Measurements from ENCODE around the gene NNAT.
A peak's percentile ranks its signal among the peaks of the same experiment; 100 is the strongest.
"Not testable (repeated sequence)": the region's sequence is repeated elsewhere in the genome, so short reads cannot be mapped to it uniquely, and the experiment has no call there.

The NNAT gene

DNA sequence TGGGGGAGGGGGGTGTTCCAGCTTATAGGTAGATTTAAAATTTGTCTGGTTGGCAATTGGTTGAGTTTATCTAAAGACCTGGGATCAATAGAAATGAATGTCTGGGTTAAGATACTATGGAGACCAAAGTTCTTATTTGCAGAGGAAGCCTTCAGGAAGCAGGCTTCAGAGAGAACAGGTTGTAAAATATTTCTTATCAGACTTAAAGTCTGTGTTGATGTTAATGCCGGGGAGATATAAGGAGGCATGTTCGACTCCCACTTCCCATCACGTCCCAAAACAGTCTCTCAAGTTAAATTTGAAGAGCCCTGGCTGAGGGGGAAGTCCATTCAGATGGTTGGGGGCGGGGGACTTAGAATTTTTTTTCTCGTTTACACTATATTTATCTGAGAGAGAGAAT, 19.0 kb downstream of the NNAT start:
- DNase-seq (ENCODE audit: low read depth in 3 of 3): no peak

DNA sequence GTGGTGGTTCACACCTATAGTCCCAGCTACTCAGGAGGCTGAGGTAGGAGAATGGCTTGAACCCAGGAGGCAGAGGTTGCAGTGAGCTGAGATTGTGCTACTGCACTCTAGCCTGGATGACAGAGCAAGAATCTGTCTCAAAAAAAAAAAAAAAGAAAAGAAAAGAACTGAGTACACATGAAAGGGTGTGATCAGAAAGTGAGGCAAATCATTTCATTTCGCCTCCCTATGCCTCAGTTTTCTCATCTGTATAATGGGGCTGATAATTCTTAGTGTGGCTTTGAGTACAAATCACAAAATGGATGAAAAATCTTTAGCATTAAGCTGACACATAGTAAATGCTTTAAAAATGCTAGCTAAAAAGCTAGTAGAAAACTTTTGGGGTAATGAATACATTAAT, 19.8 kb downstream of the NNAT start:
- DNase-seq (ENCODE audit: low read depth in 3 of 3): not testable (repeated sequence)

DNA sequence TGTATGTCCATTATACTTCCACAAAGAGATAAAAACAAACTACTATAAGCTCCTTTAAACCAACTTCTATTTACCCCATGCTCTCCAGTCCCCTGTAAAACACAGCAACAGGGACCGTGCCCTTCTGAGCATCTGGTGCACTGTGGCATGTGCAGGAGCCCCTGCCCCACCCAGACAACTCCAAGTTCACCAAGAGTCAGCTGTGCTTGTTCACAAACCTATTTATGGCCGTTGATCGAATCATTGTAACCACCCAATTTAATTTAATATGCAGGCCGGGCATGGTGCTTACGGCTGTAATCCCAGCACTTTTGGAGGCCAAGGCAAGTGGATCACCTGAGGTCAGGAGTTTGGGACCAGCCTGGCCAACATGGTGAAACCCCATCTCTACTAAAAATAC, 20.3 kb downstream of the NNAT start:
- no peak for DNase-seq (ENCODE audit: low read depth in 3 of 3)

DNA sequence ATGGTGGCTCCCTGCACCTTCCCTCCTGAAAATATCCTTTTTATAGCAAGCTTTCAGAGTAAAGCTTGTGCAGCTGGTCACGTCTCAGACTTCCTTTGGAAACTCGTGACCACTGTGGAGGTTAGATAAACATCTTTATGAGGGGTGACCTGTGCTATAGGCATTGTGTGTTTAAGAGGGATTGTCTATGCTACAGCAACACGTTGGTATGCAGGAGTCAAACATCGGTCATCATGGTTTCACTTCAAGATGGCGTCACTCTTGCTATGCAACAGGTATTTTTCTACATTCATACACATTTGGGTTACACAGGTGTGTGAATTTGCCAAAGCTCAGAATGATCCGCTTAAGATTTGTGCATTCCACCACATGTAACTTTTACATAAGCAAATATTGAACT, 21.2 kb downstream of the NNAT start:
- DNase-seq (ENCODE audit: low read depth in 3 of 3): no peak

DNA sequence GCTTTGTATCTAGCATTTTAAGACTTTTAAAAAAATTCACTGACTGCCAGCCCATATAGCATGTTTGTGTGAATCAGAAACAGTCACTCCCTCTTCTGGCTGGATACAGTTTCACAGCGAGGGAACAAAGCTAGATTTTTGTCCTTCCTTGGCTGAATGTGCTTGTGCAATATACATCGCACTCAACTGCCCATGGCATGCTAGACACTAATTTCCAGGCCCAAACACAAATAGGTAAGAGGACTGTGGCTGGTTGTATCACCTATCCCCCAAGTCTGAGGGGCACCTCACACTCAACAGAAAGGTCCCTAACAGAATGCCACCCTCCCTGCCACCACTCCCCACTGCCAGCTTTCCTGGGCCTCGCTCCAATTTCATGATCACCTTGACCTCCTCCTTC, 22.8 kb downstream of the NNAT start:
- DNase-seq (ENCODE audit: low read depth in 3 of 3): no peak

DNA sequence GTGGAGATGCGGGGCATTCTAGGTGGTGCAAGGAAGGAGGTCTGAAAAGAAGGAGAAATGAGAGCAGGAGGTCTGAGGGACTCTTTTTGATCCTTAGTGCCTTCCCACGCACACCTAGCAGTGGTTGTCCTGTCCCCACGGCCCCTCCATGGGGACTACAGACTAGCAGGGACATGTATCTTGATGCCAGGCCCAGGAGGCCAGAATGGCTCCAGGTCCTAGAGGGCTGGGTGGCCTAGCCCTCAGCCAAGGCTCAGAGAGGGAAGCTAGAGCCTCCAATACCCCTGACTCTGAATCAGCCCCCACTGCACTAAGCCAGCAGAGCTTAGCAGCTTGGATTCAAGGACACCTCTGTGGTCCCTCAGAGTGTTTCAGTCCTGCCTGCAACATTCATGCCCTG, 23.3 kb downstream of the NNAT start:
- DNase-seq (ENCODE audit: low read depth in 3 of 3): no peak

DNA sequence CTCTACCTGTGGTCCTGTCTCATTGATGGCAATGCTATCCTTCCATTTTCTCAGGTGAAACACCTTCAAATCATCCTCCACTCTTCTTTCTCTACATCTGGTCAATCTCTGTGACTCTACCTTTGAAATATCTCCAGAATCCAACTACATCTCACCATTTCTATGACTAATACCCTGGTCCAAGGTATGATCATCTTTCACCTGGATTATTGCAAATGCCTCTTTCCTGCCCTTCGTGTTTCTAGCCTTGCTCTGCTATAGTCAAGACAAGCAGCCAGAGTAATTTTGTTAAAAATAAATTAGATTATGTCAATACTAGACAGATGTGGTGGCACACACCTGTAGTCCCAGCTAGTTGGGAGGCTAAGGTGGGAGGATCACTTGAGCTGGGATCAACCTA, 24.5 kb downstream of the NNAT start:
- no peak for DNase-seq (ENCODE audit: low read depth in 3 of 3)

DNA sequence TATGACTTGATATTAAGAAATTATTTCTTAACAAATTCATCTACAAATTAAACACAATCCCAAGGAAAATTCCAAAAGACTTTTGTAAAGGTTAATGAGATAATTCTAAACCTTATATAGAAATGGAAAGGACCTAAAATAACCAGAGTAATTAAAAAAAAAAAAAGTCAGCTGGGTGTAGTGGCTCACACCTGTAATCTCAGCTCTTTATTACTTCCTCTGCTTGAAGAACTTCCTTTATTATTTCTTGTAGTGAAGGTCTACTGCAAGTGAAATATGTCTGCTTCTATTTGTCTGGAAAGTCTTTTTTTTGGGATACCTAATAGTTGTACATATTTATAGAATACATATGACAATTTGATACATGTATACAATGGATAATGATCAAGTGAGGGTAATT, 26.9 kb downstream of the NNAT start:
- no peak for DNase-seq (ENCODE audit: low read depth in 3 of 3)

DNA sequence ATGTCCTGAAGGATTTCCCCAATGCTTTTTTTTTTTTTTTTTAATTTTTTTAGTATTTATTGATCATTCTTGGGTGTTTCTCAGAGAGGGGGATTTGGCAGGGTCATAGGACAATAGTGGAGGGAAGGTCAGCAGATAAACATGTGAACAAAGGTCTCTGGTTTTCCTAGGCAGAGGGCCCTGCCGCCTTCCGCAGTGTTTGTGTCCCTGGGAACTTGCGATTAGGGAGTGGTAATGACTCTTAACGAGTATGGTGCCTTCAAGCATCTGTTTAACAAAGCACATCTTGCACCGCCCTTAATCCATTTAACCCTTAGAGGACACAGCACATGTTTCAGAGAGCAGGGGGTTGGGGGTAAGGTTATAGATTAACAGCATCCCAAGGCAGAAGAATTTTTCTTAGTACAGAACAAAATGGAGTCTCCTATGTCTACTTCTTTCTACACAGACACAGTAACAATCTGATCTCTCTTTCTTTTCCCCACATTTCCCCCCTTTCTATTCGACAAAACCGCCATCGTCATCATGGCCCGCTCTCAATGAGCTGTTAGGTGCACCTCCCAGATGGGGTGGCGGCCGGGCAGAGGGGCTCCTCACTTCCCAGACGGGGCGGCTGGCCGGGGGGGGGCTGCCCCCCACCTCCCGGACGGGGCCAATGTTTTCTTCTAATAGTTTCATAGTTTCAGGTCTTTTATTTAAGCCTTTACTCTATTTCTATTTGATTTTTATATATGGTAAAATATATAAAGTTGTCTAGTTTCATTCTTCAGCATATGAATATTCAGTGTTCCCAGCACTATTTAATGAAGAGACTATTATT, 29.3 kb downstream of the NNAT start:
- not testable (repeated sequence) for DNase-seq (ENCODE audit: low read depth in 3 of 3)

DNA sequence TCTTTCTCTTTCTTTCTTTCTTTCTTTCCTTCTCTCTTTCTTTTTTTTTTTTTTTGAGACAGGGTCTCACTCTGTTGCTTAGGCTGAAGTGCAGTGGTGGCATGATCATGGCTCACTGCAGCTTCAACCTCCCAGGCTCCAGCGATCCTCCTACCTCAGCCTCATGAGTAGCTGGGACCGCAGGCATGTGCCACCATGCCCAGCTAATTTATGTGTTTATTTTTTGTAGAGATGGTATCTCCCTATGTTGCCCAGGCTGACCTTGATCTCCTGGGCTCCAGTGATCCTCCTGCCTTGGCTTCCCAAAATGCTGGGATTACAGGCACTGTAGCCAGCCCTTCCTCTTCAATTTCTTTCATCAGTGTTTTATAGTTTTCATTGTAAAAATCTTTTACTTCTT, 30.6 kb downstream of the NNAT start:
- not testable (repeated sequence) for DNase-seq (ENCODE audit: low read depth in 3 of 3)

DNA sequence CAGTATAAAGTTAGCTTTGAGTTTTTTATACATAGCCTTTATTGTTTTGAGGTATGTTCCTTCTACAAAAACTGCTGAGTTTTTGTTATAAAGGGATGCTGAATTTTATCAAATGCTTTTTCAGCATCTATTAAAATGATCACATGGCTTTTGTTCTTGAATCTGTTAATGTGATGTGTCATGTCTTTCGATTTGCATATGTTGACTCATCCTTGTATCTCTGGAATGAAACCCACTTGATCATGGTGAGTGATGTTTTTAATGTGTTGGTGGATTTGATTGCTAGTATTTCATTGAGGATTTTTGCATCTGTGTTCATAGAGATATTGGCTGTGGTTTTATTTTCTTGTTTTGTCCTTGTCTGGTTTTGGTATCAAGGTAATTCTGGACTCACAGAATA, 31.4 kb downstream of the NNAT start:
- no peak for DNase-seq (ENCODE audit: low read depth in 3 of 3)

DNA sequence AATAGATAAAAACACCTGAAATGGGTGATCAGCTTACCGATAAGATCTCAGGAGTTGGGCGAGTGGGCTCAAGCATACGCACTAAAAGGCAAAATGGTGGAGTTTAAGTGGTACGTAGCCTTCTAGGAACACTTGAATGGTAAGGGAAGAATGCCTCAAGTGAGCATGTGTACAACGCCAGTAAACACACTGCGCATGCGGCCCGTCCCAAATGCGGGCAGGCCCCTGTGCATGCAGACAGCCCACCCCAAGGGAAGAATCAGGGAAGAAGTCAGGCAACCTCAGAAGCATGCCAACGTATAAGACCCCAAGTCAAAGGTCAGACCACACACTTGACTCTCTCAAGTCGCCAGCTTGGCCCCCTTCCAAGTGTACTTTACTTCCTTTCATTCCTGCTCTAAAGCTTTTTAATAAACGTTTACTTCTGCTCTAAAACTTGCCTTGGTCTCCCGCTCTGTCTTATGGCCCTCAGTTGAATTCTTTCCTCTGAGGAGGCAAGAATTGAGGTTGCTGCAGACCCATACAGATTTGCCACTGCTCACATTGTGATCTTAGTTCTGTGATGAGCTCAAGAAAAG, 33.8 kb downstream of the NNAT start:
- DNase-seq (ENCODE audit: low read depth in 3 of 3): not testable (repeated sequence)

DNA sequence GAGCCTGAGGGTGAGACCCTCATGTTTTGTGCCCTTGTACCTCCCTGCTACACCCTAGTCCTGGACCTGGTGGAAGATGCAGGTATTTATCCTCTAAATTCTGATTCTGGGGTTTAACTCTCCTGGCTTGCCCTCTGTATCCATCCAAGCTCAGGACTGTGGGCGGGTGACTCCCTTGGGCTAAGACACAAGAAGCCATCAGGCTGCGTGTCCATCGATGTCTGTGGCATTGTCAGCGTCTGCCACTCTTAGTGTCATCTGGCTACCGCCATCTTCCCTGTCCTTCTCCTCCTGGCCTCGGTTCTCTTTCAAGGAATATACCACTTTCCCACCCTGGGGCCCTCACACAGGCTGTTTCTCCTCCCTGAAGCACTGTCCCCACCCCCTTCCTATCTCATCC, 35.5 kb downstream of the NNAT start:
- DNase-seq (ENCODE audit: low read depth in 3 of 3): no peak

DNA sequence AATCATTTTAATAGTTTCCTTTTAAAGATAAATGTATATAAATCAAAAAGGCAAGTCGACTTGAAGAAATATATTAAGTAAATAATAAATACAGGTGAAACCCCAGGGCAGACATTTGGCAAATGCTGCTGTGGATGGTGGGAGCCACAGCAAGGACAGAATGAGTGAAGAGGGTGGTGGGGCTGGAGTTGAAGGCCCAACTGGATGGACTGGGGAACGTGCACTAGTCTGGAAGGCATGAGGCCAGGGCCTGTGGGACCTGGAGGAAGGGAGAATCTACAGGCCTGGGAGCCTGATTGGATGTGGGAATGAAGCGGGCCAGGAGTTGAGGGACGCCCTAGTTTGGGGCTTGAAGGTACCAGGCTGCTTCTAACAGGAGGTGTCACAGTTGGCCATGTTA, 37.3 kb downstream of the NNAT start:
- DNase-seq (ENCODE audit: low read depth in 3 of 3): no peak

DNA sequence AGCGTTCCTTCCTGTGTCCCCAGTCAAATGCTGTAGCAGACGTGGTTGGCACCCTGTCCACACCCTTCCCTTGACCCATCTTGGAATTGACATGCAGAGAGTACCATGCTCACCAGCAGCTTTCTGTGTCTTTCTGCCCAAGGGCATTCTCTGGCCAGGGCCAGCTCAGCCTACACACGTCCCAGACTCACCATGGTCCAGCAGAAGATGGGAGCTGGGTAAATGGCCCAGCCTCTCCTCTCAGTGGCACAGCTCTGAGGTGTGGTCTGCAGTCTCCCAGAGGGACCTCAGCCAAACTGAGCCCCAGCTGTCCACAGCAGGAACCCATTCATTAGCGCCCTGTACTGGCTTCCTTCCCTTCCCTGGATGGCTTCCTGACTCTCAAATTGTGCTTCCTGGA, 37.7 kb downstream of the NNAT start:
- DNase-seq (ENCODE audit: low read depth in 3 of 3): no peak

DNA sequence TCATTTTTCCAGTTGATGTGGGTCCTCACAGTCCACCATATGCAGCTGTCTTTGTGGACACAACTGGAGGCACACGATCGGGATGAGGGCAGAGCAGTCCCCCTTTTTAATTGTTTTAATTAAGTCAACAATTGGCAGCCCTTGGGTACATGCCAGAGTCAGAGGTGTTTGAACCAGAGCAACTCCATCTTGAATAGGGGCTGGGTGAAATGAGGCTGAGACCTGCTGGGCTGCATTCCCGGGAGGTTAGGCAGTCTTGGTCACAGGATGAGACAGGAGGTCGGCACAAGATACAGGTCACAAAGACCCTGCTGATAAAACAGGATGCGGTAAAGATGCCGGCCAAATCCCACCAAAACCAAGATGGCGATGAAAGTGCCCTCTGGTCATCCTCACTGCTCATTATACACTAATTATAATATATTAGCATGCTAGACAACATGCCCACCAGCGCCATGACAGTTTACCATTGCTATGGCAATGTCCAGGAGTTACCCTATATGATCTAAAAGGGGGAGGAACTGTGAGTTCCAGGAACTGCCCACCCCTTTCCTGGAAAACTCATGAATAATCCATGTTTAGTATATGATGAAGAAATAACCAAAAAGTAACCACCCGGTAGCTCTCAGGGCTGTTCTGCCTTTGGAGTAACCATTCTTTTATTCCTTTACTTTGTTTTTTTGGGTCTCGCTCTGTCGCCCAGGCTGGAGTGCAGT, 38.4 kb downstream of the NNAT start:
- no peak for DNase-seq (ENCODE audit: low read depth in 3 of 3)

DNA sequence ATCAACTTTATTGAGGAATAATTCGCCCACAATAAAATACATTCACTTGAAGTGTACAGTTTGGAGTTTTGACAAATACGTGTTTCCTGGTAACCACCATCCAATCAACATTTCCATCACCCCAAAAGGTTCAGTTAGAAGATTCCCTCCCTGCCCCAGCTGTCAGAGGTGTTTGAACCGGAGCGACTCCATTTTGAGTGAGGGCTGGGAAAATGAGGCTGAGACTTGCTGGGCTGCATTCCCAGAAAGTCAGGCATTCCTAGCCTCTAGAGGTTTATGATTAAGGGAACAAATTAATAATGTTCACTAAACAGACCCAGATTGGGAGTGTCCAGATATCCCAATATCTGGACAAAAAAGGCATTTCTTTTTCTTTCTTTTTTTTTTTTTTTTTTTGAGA, 39.6 kb downstream of the NNAT start:
- DNase-seq (ENCODE audit: low read depth in 3 of 3): no peak

DNA sequence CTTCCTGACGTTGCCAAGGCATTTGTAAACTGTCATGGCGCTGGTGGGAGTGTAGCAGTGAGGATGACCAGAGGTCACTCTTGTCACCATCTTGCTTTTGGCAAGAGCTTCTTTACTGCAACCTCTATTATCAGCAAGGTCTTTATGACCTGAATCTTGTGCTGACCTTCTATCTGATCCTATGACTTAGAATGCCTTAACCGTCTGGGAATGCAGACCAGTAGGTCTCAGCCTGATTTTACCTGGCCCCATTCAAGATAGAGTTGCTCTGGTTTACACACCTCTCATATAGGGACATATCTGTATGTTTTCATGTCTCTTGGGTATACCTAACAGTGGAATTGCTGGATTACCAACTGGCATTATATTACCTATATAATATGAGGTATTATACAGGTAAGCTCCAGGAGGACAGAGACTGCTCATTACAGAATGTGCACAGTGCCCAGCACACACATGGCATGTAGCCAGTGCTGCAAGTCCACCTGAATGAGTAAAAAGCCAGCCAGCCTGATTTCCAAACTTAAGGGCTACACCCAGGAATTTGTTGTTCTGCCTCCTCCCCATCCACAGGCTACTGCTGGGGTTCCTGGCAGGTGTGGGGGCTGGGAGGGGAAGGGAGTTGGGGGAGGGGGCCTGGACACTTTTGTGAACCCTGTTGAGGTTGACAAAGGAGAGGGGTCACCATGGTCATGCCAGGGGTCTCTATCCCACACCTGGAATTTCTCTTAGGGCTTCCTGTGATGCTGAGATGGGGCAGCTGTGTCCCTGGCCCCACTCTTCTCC, 41.8 kb downstream of the NNAT start:
- DNase-seq (ENCODE audit: low read depth in 3 of 3): no peak

DNA sequence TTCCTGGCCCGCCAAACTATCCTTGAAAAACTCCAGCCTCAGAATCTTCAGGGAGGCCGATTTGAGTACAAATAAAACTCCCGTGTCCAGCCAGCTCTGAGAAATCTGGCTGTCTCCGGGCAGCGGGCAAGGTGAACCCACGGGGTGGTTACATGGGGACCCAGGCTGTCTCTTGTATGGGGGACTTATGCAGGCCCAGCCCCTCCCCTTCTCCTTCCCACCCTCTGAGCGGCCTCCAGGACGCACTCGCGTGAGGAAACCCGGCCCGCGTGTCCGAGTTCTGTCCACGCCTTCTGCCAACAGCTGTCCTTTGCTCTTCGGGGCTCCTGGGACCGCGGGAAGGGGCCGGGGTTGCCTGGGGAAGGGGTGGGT, 43.0 kb downstream of the NNAT start:
- no peak for DNase-seq (ENCODE audit: low read depth in 3 of 3)

DNA sequence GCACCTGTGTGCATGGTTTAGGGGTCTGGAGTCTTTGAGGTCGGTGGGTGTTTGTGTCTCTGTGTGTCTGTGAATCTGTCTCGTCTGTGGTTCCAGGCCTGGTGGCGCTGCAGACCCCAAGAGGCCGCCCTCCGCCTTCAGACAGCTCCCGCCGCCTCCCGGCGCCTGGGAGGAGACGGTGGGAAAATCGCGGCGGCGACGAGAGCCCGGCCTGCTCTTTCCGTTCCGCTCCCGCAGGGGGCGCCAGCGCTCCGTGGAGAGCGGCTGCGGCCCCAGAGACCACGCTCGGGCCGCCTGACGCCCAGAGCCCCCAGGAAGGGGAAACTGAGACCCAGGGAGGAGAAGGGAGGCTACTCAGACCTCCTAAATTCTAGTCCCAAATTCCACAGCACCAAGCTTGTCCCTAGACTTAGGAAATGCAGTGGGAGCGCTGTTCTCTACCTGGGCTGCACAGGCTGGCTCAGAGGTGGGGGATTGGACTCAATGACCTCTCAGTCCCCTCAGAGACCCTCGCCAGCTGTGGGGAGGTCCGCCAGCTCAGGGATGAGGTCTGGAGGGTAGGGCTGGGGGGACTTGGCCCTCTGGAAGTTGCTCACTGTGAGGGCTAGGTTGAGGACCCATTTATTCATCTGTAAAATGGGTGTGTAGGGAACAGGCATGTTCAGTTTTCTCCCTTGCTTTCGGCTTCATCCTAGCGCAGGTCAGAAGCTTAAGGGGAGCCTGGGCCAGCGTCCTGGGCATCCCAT, 43.5 kb downstream of the NNAT start:
- peak in 2 of 3 experiments; percentile 5 to 18 for DNase-seq (ENCODE audit: low read depth in 3 of 3)

DNA sequence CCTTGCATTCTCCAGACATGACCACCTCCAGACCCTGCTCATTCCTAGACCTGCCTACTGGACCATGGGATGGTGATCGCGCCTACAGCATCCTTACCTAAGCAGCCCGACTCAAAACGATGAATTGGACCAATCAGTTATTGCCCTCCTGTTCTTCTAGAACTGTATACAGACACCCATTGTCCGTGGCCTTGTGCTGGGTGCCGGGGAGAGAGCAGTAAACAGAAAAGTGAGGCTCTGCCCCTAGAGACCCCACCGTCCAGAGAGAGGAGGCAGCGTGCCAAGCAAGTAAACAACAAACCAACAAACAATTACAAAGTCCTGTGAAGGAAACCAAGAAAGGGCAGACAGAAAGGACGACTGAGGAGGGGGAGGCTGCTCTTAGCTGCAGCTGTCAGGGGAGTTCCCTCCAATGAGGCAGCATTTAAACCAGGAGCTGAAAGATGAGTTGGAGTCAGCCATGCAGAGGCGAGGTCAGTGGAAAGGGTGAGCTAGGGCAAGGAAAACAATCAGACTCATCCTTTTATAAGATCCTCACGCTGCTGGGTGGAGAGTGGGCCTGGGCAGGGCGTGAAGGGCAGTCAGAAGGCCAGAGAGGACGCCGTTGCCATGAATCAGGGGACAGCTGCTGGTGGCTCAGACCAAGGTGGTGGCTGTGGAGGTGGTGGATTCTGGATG, 44.2 kb downstream of the NNAT start:
- DNase-seq (ENCODE audit: low read depth in 3 of 3): no peak
